ENCODE results near the gene SPTLC2.

SPTLC2 gene

DNA sequence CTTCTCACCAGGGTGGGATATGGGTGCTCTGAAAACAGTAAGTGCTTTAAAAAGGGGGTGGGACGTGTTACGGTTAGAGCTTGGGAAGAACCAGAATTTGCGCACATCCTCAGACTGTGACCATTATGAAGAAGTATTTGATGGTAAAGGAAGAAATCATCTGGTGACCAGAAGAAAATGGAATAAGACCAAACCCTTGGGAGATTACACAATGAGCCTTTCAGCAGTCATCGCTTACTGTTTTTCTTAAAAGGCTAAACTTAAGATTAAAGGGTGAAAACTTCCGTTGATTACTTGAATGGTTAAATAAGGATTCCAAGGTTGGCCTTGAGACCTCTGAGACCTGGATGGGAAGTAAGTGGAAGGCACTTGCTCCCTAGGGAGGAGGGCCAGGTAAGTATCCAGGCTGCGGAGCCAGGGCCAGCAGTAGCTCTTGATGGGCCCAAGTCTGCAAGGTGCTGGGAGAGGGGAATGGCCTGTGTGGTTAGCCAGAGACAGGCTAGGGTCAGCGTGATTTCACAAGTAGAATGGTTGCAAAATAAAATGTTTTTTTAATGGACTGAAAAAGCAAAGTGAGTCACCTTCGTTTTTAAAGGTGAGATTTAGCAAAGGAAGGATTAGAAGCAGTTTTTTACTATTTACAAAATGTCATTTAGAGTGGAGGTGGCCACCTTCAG is 104.8 kb downstream of the SPTLC2 start (continued):
- TF ChIP-seq, protein P1, sequence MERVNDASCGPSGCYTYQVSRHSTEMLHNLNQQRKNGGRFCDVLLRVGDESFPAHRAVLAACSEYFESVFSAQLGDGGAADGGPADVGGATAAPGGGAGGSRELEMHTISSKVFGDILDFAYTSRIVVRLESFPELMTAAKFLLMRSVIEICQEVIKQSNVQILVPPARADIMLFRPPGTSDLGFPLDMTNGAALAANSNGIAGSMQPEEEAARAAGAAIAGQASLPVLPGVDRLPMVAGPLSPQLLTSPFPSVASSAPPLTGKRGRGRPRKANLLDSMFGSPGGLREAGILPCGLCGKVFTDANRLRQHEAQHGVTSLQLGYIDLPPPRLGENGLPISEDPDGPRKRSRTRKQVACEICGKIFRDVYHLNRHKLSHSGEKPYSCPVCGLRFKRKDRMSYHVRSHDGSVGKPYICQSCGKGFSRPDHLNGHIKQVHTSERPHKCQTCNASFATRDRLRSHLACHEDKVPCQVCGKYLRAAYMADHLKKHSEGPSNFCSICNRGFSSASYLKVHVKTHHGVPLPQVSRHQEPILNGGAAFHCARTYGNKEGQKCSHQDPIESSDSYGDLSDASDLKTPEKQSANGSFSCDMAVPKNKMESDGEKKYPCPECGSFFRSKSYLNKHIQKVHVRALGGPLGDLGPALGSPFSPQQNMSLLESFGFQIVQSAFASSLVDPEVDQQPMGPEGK (CRISPR knock-in tag; IDR thresholded peaks at IDR 0.05; ENCODE audit: borderline replicate concordance), result no peak
- TF ChIP-seq ZFP30 (CRISPR knock-in tag; IDR thresholded peaks at IDR 0.05), result no peak
- TF ChIP-seq ZFP3 (CRISPR knock-in tag; IDR thresholded peaks at IDR 0.05), result no peak
- TF ChIP-seq RARB (CRISPR knock-in tag; IDR thresholded peaks at IDR 0.05), result no peak
- TF ChIP-seq, protein P2, sequence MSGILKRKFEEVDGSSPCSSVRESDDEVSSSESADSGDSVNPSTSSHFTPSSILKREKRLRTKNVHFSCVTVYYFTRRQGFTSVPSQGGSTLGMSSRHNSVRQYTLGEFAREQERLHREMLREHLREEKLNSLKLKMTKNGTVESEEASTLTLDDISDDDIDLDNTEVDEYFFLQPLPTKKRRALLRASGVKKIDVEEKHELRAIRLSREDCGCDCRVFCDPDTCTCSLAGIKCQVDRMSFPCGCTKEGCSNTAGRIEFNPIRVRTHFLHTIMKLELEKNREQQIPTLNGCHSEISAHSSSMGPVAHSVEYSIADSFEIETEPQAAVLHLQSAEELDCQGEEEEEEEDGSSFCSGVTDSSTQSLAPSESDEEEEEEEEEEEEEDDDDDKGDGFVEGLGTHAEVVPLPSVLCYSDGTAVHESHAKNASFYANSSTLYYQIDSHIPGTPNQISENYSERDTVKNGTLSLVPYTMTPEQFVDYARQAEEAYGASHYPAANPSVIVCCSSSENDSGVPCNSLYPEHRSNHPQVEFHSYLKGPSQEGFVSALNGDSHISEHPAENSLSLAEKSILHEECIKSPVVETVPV (CRISPR knock-in tag; IDR thresholded peaks at IDR 0.05), result no peak
- no peak for TF ChIP-seq ZNF8 (CRISPR knock-in tag; IDR thresholded peaks at IDR 0.05)
- TF ChIP-seq, protein P3, sequence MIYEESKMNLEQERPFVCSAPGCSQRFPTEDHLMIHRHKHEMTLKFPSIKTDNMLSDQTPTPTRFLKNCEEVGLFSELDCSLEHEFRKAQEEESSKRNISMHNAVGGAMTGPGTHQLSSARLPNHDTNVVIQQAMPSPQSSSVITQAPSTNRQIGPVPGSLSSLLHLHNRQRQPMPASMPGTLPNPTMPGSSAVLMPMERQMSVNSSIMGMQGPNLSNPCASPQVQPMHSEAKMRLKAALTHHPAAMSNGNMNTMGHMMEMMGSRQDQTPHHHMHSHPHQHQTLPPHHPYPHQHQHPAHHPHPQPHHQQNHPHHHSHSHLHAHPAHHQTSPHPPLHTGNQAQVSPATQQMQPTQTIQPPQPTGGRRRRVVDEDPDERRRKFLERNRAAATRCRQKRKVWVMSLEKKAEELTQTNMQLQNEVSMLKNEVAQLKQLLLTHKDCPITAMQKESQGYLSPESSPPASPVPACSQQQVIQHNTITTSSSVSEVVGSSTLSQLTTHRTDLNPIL (CRISPR knock-in tag; IDR thresholded peaks at IDR 0.05; ENCODE audit: low read depth), result no peak
- TF ChIP-seq CSDC2 (CRISPR knock-in tag; IDR thresholded peaks at IDR 0.05), result no peak
- TF ChIP-seq ZNF565 (CRISPR knock-in tag; conservative IDR thresholded peaks at IDR 0.05; ENCODE audit: low read depth), result no peak
- no peak for TF ChIP-seq ESRRG (CRISPR knock-in tag; IDR thresholded peaks at IDR 0.05)
- no peak for TF ChIP-seq TCF4 (CRISPR knock-in tag; IDR thresholded peaks at IDR 0.05; ENCODE audit: borderline replicate concordance)
- TF ChIP-seq ZC3H10 (CRISPR knock-in tag; IDR thresholded peaks at IDR 0.05), result no peak
- no peak for TF ChIP-seq ISL1 (CRISPR knock-in tag; IDR thresholded peaks at IDR 0.05)

DNA sequence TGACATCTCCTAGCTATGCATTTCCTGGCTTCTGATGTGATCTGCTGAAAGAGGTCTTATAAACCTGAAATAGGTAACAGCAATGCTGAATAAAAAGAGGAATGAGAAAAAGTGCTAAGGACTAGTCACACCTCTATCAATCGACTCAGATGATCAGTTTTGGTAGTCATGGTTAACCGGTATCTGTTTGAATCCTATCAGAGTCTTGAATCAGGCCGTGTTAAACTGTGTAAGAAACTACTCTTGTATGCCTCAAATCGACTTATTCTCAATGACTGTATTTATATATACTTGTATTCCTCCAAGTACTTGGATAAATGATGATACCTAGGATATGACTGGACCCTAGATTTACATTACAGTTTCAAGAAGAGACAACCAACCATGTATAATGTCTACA is 107.1 kb downstream of the SPTLC2 start:
- ATAC-seq, result no peak
- TF ChIP-seq ZNF8 (CRISPR knock-in tag; IDR thresholded peaks at IDR 0.05), result no peak

DNA sequence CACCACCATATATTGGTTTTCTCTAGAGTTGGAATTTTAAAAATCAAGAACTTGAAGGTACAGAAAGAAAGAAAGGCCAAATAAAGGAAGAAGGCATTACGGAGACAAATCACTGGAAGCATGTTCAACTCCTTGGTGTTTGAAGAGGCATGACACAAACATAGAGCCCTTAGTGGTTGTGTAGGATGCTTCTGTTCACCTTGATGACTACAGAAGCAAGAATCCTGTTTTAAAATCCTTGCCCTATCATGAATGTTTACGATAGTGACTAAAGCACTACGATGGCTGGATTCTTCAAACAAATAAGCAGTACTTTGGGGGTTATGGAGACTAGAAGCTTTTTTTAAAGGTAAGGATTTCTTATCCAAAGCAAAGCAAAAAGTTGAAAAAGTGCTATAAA is 107.6 kb downstream of the SPTLC2 start:
- TF ChIP-seq ZC3H10 (CRISPR knock-in tag; IDR thresholded peaks at IDR 0.05) (no peak), ARNTL (CRISPR knock-in tag; IDR thresholded peaks at IDR 0.05; ENCODE audit: borderline replicate concordance, low read depth) (no peak), BACH2 (CRISPR knock-in tag; IDR thresholded peaks at IDR 0.05; ENCODE audit: borderline replicate concordance) (no peak), TCF4 (CRISPR knock-in tag; IDR thresholded peaks at IDR 0.05; ENCODE audit: borderline replicate concordance) (no peak), RARB (CRISPR knock-in tag; IDR thresholded peaks at IDR 0.05) (no peak), PPARA (CRISPR knock-in tag; IDR thresholded peaks at IDR 0.05; ENCODE audit: borderline replicate concordance) (no peak), ZNF70 (CRISPR knock-in tag; IDR thresholded peaks at IDR 0.05) (no peak), TOX (CRISPR knock-in tag; IDR thresholded peaks at IDR 0.05; ENCODE audit: borderline replicate concordance) (no peak), OSR1 (CRISPR knock-in tag; IDR thresholded peaks at IDR 0.05) (no peak), ZFP3 (CRISPR knock-in tag; IDR thresholded peaks at IDR 0.05) (no peak), ZNF8 (CRISPR knock-in tag; IDR thresholded peaks at IDR 0.05) (no peak), ZNF565 (CRISPR knock-in tag; conservative IDR thresholded peaks at IDR 0.05; ENCODE audit: low read depth) (no peak), ESRRG (CRISPR knock-in tag; IDR thresholded peaks at IDR 0.05) (no peak), CSDC2 (CRISPR knock-in tag; IDR thresholded peaks at IDR 0.05) (no peak)
- TF ChIP-seq, protein P4, sequence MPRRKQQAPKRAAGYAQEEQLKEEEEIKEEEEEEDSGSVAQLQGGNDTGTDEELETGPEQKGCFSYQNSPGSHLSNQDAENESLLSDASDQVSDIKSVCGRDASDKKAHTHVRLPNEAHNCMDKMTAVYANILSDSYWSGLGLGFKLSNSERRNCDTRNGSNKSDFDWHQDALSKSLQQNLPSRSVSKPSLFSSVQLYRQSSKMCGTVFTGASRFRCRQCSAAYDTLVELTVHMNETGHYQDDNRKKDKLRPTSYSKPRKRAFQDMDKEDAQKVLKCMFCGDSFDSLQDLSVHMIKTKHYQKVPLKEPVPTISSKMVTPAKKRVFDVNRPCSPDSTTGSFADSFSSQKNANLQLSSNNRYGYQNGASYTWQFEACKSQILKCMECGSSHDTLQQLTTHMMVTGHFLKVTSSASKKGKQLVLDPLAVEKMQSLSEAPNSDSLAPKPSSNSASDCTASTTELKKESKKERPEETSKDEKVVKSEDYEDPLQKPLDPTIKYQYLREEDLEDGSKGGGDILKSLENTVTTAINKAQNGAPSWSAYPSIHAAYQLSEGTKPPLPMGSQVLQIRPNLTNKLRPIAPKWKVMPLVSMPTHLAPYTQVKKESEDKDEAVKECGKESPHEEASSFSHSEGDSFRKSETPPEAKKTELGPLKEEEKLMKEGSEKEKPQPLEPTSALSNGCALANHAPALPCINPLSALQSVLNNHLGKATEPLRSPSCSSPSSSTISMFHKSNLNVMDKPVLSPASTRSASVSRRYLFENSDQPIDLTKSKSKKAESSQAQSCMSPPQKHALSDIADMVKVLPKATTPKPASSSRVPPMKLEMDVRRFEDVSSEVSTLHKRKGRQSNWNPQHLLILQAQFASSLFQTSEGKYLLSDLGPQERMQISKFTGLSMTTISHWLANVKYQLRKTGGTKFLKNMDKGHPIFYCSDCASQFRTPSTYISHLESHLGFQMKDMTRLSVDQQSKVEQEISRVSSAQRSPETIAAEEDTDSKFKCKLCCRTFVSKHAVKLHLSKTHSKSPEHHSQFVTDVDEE (CRISPR knock-in tag; IDR thresholded peaks at IDR 0.05), result no peak
- TF ChIP-seq, protein P2 (CRISPR knock-in tag; IDR thresholded peaks at IDR 0.05), result no peak
- TF ChIP-seq, protein P5, sequence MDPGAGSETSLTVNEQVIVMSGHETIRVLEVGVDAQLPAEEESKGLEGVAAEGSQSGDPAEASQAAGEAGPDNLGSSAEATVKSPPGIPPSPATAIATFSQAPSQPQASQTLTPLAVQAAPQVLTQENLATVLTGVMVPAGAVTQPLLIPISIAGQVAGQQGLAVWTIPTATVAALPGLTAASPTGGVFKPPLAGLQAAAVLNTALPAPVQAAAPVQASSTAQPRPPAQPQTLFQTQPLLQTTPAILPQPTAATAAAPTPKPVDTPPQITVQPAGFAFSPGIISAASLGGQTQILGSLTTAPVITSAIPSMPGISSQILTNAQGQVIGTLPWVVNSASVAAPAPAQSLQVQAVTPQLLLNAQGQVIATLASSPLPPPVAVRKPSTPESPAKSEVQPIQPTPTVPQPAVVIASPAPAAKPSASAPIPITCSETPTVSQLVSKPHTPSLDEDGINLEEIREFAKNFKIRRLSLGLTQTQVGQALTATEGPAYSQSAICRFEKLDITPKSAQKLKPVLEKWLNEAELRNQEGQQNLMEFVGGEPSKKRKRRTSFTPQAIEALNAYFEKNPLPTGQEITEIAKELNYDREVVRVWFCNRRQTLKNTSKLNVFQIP (CRISPR knock-in tag; IDR thresholded peaks at IDR 0.05; ENCODE audit: borderline replicate concordance, low read depth), result no peak
- TF ChIP-seq, protein P3 (CRISPR knock-in tag; IDR thresholded peaks at IDR 0.05; ENCODE audit: low read depth), result no peak
- TF ChIP-seq, protein P1 (CRISPR knock-in tag; IDR thresholded peaks at IDR 0.05; ENCODE audit: borderline replicate concordance), result no peak

More for the DNA sequence above, 107.6 kb downstream of the SPTLC2 start:
- no peak for ATAC-seq
